ENCODE results near the gene DNAI1. TPM values are rescaled to one million over a fixed set of nuclear protein-coding genes. Genes with fewer than 3 reads are reported as not detected.

Gene DNAI1
- polyA plus RNA-seq, 1 experiment, result not detected

GRCh38 chr9:34485822-34486221 is 27.2 kb downstream of the DNAI1 start:
- no peaks in the 10 kb centered on the region for H3K36me3 ChIP-seq (ENCODE audit: control insufficient read depth, insufficient read depth, low read length)
- no peak for DNase-seq (ENCODE audit: low read depth)
- H3K4me3 ChIP-seq (ENCODE audit: low read depth, low read length), result no peak overlapping the region
- POLR2A ChIA-PET, result no interaction called here
- TF ChIP-seq, protein P1, sequence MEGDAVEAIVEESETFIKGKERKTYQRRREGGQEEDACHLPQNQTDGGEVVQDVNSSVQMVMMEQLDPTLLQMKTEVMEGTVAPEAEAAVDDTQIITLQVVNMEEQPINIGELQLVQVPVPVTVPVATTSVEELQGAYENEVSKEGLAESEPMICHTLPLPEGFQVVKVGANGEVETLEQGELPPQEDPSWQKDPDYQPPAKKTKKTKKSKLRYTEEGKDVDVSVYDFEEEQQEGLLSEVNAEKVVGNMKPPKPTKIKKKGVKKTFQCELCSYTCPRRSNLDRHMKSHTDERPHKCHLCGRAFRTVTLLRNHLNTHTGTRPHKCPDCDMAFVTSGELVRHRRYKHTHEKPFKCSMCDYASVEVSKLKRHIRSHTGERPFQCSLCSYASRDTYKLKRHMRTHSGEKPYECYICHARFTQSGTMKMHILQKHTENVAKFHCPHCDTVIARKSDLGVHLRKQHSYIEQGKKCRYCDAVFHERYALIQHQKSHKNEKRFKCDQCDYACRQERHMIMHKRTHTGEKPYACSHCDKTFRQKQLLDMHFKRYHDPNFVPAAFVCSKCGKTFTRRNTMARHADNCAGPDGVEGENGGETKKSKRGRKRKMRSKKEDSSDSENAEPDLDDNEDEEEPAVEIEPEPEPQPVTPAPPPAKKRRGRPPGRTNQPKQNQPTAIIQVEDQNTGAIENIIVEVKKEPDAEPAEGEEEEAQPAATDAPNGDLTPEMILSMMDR (IDR thresholded peaks at IDR 0.05; ENCODE audit: insufficient read depth, low read depth, low read length), result no peak
- CTCF ChIA-PET, result interaction anchor here (1.6 kb wide), 1 partner anchor 62 kb away, joined by 4 read pairs; no protein-coding TSS in a partner anchor
- H3K27me3 ChIP-seq (ENCODE audit: control insufficient read depth, insufficient read depth, low read length), result peaks cover 3% of the 10 kb centered on the region

- TF ChIP-seq, protein P1 (IDR thresholded peaks at IDR 0.05; ENCODE audit: insufficient read depth, low read depth, low read length), result no peak
- Histone ChIP-seq H3K36me3 (ENCODE audit: control insufficient read depth, insufficient read depth, low read length) (no peaks in the 10 kb centered on the region), H3K4me3 (ENCODE audit: low read depth, low read length) (no peak overlapping the region), H3K27me3 (ENCODE audit: control insufficient read depth, insufficient read depth, low read length) (peaks cover 3% of the 10 kb centered on the region)
- POLR2A ChIA-PET, result no interaction called here
- CTCF ChIA-PET, result interaction anchor here (1.3 kb wide), 1 partner anchor 25 kb away, joined by 4 read pairs; no protein-coding TSS in a partner anchor
- DNase-seq (ENCODE audit: low read depth), result no peak
Observed at GRCh38 chr9:34486572-34486971, 28.0 kb downstream of the DNAI1 start.

DNA sequence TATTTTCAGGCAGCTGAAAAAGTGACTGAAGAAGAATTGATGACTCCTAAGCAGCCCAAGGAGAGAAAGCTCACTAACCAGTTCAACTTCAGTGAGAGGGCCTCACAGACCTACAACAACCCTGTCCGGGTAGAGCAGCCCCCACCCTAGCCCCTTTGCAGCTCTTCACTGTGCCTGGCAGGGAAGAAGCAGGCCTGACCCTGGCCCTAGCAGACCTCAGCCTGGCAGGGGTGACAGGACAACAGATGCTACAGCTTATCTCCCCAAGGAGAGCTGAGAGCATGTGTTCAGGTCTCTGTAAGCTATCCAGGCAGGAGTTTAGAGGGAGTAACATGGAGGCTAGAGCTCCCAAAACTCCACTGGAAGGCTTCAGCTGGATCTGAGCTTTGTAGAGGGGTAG is 31.8 kb downstream of the DNAI1 start:
- Histone ChIP-seq H3K4me3 (ENCODE audit: low read depth, low read length) (no peak overlapping the region), H3K36me3 (ENCODE audit: control insufficient read depth, insufficient read depth, low read length) (no peaks in the 10 kb centered on the region), H3K27me3 (ENCODE audit: control insufficient read depth, insufficient read depth, low read length) (peaks cover 3% of the 10 kb centered on the region; the same call in 1 of the 2 replicates)
- DNase-seq (ENCODE audit: low read depth), result no peak
- CTCF ChIA-PET, result interaction anchor here (1.0 to 3.5 kb wide), 6 partner anchors 10 to 101 kb away, joined by 3 to 20 read pairs (median 4); no protein-coding TSS in a partner anchor
- POLR2A ChIA-PET, result no interaction called here
- TF ChIP-seq, protein P1 (IDR thresholded peaks at IDR 0.05; ENCODE audit: insufficient read depth, low read depth, low read length), result no peak

DNA sequence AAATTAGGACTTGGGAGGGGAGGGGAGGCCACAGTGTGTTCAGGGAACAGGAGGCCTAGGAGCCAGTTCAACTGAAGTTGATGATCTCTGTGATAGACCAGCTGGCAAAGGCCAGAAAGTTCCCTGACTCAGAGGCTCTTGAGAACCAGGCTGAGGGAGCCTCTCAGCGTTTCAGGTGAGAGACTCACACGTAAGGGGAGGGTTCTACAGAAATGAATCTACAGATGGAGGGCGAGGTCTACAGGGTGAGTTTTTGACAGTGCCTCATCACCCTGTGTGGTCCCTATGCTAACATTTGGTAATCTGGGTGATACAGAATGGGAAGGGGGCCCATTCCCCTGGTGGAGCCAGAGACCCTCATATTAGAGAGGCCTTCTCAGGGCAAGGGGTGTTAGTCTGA is 32.2 kb downstream of the DNAI1 start:
- DNase-seq (ENCODE audit: low read depth), result no peak
- ChIA-PET POLR2A (no interaction called here), CTCF (interaction anchor here (1.0 to 3.5 kb wide), 4 partner anchors 10 to 100 kb away, joined by 3 to 20 read pairs (median 3); no protein-coding TSS in a partner anchor)
- TF ChIP-seq, protein P1 (IDR thresholded peaks at IDR 0.05; ENCODE audit: insufficient read depth, low read depth, low read length), result no peak
- H3K36me3 ChIP-seq (ENCODE audit: control insufficient read depth, insufficient read depth, low read length), result no peaks in the 10 kb centered on the region
- peaks cover 3% of the 10 kb centered on the region; the same call in 1 of the 2 replicates for H3K27me3 ChIP-seq (ENCODE audit: control insufficient read depth, insufficient read depth, low read length)
- no peak overlapping the region for H3K4me3 ChIP-seq (ENCODE audit: low read depth, low read length)

DNA sequence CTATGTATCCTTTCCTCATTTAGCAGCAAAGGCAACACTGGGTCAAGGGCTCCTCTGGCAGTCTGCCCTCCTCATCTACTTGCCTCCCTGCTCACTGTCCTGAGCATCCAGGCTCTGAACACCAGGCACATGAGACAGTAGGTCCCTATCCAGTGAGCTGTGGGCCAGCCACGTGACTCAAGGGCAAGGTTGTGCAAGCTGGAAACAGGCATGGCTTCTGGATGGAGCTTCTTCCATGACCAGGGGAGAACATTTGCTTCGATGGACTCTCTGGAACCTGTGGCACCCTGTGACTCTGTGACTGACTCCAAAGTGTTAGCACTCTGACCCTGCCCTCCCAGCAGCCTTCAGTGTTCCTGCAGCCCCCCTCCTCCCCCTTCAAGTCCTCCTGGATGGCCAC is 33.0 kb downstream of the DNAI1 start:
- Histone ChIP-seq H3K4me3 (ENCODE audit: low read depth, low read length) (no peak overlapping the region), H3K36me3 (ENCODE audit: control insufficient read depth, insufficient read depth, low read length) (no peaks in the 10 kb centered on the region), H3K27me3 (ENCODE audit: control insufficient read depth, insufficient read depth, low read length) (peaks cover 3% of the 10 kb centered on the region; the same call in 1 of the 2 replicates)
- ChIA-PET POLR2A (no interaction called here), CTCF (interaction anchor here (0.7 to 3.5 kb wide), 3 partner anchors 9 to 100 kb away, joined by 3 to 20 read pairs (median 3); no protein-coding TSS in a partner anchor)
- no peak for DNase-seq (ENCODE audit: low read depth)
- TF ChIP-seq, protein P1 (IDR thresholded peaks at IDR 0.05; ENCODE audit: insufficient read depth, low read depth, low read length), result no peak
